GM19239 (cell line): ENCODE data around the gene RUNX1.
"Not testable (repeated sequence)": the region's sequence is repeated elsewhere in the genome, so short reads cannot be mapped to it uniquely, and the experiment has no call there.

Experiments
- DNase-seq: peaks from one replicate; pipeline ENCODE4 v3.0.0; 2011; ENCODE audit warnings: low spot score; ENCODE audit not compliant: insufficient read length
- FAIRE-seq: peaks from 2 replicates; lab custom pipeline; 2011; peaks lifted over from hg19 to GRCh38; lab: Jason Lieb, UNC

RUNX1 gene

DNA sequence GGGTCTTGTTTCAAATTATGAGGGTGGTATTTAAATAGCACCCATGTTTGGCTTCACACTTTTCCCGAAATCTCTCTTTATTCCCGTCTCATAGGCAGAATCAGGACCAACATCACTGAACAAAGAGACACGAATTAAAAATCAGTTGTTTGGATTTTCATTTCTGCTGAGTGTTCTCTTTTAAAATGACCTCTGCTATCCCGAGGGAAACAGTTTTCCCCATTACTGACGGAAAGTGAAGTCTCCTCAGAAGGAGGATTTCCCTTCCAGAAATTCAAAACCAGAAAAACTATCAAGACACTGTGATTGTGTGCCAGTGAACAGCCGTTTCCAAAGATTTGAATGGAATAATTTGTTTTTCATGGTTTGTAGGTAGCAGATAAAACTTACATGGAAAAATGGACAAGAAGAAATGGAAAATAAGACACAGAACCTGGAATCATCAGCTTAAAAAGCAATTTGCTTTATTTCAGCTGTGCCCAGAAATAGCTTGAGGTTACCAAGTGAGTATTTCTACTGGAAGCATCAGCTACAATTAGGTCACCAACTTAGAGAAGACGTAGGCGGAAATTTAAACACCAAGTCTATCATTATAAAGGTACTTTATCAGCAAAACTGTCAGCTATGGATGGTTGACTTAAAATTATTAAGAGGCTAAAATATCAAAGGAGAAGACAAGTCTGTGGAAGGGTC lies 68.5 kb downstream of the RUNX1 start:
- FAIRE-seq: no peak

DNA sequence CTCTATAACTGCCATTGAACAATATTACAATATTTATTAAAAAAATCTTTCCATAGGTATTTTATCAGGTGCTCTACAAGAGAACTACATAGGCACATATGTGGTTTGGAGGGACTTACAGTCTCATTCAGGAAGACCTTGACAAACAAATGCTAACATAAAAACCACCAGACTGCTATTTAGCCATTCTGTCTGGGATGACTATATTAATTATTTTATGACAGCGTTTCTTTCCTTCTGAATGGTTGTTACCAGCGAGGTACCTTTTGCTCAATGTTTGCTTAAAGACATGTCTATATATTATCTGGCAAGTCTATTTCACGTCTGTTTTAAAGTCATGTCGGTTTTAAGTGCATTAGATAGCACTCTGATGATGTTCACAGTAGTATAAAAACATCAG lies 69.7 kb downstream of the RUNX1 start:
- DNase-seq (no peak), FAIRE-seq (no peak)

More for the DNA sequence above, 68.5 kb downstream of the RUNX1 start:
- DNase-seq: no peak

DNA sequence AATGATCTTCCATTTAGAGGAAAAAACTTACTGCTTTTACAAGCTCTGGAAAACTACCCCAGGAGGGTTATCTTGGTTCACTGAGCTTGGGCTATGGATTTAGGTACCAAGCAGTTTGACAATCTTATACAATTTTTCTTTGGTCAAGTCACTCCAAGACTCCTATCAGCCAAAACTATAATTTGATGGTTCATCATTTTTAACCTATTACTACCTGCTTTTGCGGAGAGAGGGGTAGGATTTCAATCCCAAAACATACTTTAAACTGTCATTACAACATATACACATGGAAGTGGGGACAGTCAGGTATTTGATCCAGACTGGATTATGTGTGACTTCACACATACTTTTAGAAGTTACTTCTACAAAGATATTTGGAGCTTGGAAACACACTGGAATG lies 71.8 kb downstream of the RUNX1 start:
- FAIRE-seq (no peak), DNase-seq (no peak)

DNA sequence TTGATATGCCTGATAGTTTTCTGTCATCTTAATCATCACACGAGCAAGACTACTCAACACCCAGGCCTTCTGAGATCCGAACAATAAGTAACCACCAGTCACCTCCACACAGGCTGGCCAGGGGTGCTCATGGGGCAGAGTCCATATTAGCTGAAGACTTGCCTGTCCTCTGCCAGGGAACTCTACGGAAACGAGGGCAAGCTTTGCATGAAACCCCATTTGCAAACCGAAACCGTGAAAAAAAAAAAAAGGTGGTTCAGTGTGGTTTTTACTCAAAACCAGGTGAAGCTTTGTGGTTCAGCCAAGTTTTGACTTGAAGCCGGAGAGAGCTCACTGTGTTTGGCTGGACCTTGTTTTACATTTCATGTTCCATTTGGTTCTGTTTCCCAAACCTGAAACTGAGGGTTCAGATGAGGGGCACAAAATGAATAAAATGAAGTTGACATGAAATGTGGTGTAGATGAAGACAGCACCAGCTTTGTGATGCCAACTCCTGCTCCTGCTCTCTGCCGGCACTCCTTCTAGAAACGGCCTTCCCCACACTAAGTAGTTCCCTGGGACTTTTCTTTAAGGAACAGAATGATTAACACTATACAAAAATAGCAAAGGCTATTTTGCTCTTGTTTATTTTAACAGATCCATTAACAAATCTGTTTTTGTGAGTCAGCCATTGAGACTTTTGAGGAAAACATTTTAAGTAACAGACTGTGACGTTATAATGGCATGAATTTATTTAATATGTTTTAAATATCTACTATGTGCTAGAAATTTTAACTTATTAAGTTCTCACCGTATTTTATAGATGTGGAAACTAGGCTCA lies 74.7 kb downstream of the RUNX1 start:
- FAIRE-seq (peak; percentile 94), DNase-seq (peak; percentile 59)

DNA sequence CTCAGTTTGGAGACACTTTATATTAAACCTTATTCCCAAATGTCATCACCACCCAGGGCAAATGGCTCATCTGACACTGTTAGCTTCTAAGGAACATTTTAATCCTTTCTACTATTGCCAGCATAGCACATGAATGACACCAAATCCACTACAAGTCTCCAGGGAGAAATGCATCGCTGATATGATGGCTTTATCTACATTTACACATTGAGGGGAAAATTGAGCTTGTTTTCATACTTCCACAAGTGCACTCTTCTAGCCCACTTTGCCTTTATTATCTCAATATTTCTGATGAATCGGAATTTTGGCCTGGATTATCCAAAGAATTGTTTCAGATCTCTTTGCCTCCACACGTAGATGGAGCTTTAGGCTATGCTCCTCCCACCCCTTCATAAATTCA lies 75.4 kb downstream of the RUNX1 start:
- DNase-seq: no peak
- FAIRE-seq: peak; percentile 58

DNA sequence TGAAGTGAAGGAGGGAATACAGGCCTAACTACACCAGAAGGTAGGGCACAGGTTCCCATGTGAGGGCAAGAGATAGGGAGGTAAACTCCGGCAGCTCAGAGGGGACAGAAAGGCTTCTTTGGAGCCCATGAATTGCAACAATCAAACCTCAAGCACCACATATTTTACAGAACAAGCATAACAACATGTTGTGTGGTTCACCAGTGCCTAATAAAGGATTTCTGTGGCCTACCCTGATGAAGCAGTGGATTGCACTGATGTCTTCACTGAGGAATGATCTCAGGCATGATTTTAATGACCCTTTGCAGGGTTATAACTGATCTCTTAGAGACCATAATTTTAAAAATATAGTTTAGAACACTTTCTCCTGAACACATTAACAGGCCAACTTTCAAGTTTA lies 77.4 kb downstream of the RUNX1 start:
- no peak for DNase-seq
- no peak for FAIRE-seq

DNA sequence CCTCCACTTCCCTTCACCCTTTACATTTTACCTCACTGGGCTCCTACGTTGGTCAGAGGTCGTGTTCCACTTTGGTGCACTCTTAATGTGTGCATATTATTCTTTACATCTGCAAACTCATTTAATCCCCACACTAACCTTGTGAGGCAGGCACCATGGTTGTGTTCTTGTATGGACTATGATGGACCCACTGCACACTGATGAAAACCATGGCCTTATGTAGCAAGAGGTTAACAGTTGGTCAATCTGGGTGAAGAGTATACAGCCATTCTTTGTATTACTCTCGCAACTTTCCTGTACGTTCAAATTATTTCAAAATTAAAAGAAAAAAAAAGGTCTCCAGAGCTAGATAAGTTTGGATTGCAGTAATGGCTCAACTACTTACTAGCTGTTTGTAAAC lies 78.5 kb downstream of the RUNX1 start:
- FAIRE-seq (no peak), DNase-seq (no peak)

DNA sequence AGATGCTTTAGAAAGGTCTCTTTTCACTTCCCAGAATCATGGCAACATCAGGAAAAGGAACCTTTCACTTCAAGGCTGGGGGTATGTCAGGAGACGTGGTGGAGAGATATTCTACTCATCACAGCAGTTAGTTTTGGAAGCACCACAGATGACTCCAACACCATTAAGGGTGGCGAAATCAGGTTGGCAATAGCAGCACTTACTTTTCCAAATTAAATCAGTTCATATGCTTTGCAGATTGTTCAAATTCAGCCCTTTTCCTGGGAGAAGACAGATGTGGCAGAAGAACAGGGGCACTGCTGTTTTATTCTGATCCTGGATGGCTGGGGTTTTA lies 79.0 kb downstream of the RUNX1 start:
- no peak for DNase-seq
- no peak for FAIRE-seq

DNA sequence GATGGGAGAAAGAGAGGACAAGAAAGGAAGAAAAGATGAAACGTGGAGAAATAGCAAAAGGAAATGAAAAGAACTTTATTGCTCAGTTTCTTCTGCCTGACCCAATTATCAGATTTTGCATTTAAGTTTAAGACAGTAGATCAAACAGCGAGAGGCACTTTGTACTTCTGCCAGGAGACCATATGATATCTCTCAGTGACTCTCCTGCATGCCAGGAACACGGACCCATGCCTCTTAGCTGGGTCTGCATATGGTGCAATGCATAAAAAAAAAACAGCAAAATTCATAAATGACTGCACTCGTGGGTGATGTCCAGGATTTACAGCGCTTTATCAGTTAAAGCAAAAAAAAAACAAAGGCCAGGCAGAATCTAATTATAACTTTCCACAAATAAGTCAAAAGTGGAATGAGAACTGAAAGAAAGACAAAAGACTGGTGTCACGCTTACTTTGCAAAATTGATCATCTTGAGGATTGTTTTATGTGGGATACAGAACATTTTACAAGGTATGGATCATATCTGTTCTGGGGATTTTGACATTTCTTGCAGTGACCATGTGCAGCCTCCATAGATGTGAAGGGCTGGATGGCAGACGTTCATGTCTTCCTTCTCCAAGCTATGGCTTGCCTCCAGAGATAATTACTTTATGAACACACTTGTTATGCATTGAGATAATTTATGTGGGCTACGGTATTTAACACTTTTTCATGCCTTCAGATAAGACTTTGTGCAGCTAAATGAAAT lies 79.5 kb downstream of the RUNX1 start:
- no peak for DNase-seq
- no peak for FAIRE-seq

DNA sequence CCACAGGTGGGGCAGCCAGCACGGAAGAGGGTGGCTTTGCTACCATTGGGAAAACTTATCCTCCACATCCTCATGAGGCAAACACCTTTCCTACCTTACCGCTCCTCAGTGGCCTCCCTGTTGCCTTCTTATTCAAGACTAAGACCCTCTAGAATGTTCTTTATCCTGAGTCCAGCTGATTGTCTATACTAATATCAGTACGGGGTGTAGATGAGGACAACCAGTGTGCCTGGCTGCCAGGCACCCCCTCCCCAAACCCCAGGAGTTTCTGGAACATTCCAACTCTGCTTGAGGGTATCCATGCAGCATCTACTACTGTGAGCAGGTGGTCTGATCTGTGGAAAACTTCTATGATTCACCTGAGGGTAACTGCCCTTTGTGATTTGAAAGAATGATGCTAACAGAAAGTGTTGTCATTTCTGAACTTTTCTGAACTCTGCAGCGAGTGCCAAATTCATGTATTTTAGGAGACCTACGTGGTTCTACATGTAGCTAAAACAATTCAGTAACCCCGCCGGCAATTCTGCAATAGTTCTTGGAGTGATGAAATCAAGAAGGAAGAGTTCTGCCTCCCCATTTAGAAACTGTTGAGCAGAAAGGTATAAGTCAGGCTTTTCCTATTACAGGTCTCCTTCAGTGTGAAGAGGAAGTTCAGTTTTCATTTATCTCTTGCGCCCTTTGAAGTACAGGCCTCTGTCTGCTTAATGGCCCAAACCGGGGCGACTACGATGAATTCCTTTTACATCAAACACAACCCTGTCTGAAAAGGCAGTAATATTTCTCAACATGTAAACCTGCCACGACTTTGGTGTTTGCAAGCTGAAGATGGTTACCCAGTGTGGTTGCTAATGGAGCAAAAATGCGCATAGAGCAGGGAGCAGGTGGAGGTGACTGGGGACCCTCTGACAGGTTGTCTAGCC lies 80.4 kb downstream of the RUNX1 start:
- no peak for DNase-seq
- no peak for FAIRE-seq

DNA sequence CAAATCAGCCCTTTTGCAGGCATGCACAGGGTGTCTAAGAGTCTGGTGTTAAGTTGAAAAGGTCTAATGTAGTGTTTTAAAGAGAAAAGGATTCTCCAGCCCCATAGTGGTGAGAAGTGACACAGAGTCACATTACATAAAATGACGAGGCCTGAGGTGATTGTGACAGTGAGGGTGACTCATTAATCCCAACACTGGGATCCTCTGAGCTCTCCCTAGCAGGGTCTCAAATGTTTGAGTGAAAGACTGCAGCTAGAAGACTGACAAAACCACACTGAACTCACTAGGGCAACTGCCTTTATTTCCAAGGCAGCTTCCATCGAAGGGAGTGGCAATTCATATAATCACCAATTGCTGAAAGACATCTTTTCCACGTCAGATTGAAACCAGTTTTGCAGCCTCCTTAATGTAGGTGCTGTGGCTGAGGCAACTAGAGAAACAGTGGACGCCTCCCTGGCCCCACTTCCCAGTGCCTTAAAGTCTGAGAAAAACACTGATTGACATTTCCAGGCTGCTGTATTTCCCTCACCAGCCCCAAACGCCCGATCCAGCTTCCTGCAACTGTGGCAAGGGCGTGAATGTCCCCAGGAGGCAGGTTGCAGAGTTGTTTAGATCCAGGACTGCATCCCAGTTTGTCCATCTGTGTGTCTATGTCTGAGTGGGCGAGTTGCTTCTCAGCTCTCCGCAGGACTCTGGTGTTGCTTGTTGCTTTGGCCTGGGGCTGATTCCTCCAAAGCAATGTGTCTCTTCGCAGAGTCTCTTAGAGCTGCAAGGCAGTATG lies 81.4 kb downstream of the RUNX1 start:
- DNase-seq (no peak), FAIRE-seq (no peak)

DNA sequence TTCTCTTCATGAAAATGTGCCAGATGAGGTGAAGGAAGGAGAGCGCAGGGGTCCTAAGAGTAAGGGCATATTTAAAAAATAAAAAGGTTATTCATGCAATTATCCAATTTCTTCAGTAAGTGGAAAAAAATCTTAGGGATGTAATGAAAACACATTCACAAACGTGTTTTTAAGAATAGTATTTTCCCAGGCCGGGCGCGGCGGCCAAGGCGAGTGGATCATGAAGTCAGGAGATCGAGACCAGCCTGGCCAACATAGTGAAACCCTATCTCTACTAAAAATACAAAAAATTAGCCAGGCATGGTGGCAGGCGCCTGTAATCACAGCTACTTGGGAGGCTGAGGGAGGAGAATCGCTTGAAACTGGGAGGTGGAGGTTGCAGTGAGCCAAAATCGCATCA lies 82.2 kb downstream of the RUNX1 start:
- not testable (repeated sequence) for DNase-seq, FAIRE-seq

DNA sequence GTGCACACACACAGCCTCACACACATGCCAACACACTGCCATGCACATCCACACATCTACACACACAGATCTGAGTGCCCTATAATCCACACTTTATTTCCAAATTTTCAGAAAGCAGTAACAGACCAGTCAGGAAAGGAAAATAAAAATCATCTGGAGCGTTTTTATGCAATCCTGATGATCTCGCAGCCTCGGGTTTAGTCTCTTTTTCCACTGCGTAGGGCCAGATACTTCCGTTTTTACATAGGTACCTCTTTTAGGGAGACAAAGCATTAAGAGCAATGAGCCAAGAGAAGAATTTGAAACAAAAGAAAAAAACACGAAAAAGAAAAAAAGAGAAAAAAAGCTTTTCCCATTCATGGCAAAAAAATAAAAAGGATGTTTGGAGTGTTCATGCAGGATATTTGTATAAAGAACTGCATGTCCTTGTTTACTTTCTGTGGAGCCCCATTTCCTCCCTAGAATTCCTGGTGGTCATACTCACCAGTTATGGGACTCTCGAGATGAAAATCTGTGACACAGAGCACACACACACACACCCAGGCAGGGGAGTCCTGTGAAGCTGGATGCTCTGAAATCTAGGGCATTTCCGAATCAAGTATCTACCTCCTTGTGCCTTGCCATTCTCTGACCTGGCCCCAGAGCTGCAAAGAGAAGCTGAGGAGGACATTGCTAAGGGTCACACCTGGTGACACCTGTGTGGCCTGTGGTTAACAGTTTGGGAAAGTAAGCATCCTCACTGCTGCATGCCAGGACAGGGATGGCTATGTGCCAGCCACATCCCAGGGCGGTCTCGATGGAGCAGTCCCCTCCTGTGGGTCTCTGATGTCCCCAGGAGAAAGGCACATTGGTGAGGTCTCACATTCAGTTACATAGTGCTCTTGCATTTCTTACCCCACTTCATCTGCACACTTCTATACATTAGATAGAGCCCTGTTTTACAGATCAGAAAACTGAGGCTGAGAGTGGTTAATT lies 83.6 kb downstream of the RUNX1 start:
- FAIRE-seq (no peak), DNase-seq (no peak)

DNA sequence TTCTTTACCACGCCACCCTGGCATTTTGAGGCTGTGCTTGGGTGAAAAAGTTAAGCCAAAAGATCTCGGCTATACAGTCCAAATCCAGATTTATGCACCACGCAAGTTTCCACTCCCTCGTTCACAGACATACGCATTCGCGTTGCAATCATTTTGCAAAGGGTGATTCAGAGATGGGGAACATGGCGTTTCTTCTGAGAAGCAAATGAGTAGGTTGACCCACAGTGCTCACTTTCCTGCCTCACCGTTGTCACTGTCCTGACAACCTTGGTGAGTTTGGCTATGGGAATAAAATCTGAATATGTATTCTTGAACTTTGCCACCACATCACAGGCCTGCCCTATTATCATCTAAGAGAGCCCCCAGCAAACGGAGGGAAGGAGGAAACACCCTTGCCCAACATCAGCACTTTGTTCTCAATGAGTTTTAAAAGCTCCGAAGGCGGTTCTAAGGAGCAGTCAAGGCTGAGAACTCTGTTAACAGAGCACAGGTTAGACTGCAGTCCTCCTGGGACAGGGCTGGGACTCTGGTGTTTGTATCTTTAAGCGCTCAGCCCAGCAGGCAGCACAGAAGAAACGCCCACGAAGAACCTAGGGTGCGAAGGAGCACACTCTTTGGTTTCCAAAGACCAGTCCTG lies 86.4 kb downstream of the RUNX1 start:
- FAIRE-seq (no peak), DNase-seq (no peak)

DNA sequence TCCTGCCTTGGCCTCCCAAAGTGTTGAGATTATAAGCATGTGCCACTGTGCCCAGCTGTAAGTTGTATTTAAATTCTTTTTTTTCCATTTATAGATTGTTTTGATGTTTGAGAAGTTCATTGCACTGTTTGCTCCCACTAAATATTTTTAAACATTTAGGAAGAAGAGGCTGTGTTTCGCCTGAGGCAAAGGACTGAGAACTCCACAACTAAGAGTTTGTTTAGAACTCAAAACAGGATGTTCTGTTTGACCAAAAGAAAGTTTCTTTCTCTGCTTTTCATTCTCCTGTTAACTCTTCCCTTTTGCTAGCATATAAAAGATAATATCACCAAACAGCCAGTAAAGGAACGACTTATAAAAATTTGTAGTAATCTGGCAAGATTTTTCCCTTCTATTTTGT lies 87.0 kb downstream of the RUNX1 start:
- FAIRE-seq (no peak), DNase-seq (no peak)

DNA sequence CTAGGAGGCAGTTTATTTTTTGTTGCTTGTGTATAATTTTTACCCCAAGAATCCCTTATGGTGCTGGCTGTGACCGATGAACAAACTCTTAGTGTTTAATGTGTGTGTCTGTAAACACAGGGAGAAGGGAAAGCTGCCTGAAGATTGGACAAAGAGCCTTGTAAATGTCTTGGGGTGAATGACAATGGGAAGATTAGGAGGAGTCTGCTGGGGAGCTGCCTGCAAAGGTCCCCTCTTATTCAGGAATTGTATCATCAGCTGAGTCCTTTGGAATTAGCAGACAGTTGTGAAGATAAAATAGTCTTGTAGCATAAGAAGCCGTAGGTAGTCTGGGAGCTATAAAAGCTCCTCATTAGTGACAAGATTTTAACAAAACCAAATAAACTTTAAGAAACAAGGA lies 88.4 kb downstream of the RUNX1 start:
- DNase-seq (no peak), FAIRE-seq (no peak)

DNA sequence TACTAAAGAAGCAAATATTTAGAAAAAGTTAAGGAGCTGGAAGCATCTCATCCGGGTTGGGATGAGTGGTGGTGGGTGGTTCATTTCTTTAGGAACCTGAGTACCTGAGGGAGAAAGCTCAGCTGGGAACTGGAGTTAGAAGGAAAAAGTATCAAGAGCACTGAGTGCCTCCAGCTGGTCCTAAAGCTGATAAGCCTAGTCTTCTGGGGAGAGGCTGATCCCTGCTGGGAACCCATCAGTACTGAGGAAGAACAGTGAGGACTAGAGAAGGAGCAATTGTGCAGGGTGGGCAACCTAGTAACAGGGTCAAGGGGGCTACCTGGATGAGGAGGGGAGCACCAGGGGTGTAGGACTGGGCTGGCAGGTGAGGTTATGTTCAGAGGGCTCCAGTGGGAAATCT lies 89.5 kb downstream of the RUNX1 start:
- FAIRE-seq (no peak), DNase-seq (no peak)

DNA sequence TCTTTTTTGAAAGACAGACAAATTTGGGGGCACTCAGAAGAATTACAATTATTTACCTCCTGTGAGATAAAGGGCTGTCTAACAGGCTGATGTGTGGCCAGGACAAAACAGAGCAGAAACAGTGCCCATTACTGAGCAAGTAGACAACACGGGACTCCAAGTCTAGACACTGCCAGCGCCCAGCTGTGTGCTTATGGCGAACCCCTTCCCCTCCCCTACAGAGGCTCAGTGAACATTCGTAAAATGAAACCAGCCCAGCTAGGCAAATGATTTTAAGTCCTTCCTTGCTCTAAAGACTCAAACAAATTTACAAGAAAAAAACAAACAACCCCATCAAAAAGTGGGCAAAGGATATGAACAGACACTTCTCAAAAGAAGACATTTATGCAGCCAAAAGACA lies 91.1 kb downstream of the RUNX1 start:
- DNase-seq (no peak), FAIRE-seq (no peak)
